Heart right ventricle (tissue), 16 donors: ENCODE data around the gene NUBP1. TPM values are rescaled to one million over a fixed set of nuclear protein-coding genes. Genes with fewer than 3 reads are reported as not detected.
"Not testable (repeated sequence)": the region's sequence is repeated elsewhere in the genome, so short reads cannot be mapped to it uniquely, and the experiment has no call there.

ENCODE experiments used
- ATAC-seq, 8 donors: fragments of 200-7000 bp; cut with Tn5 transposase; one replicate each; pipeline ENCODE4 v1.9.1; 2020; ENCODE audit warnings: mild to moderate bottlenecking in 8 of 8, moderate library complexity in 8 of 8, moderate number of reproducible peaks in 1 of 8
- DNase-seq, 2 donors: peaks; one replicate each; pipeline ENCODE4 v3.0.0-alpha.2; 2020
- H3K27ac ChIP-seq, 10 donors: fragments of 200-600 bp; sonication (generic) in 2 of 10; one replicate each; pipeline versions ENCODE4 v1.5.0 to v1.8.0; 2020 to 2022; ENCODE audit warnings: mild to moderate bottlenecking in 3 of 10
- H3K27me3 ChIP-seq, 7 donors: fragments of 200-600 bp; one replicate each; pipeline ENCODE4 v1.8.0; 2021 to 2022; ENCODE audit warnings: mild to moderate bottlenecking in 2 of 7
- H3K36me3 ChIP-seq, 9 donors: fragments of 200-600 bp; sonication (generic) in 1 of 9; one replicate each; pipeline versions ENCODE4 v1.5.0 to v1.8.0; 2020 to 2022; ENCODE audit warnings: mild to moderate bottlenecking in 2 of 9
- H3K4me1 ChIP-seq, 9 donors: fragments of 200-600 bp; sonication (generic) in 1 of 9; one replicate each; pipeline versions ENCODE4 v1.5.0 to v1.8.0; 2020 to 2022; ENCODE audit warnings: mild to moderate bottlenecking in 4 of 9
- H3K4me3 ChIP-seq, 10 donors: fragments of 200-600 bp; sonication (generic) in 2 of 10; one replicate each; pipeline versions ENCODE4 v1.5.0 to v1.8.0; 2020 to 2022; ENCODE audit warnings: mild to moderate bottlenecking in 7 of 10, moderate library complexity in 2 of 10
- H3K9me3 ChIP-seq, 11 donors: fragments of 200-600 bp in 10 of 11; sonication (generic) in 2 of 11; one replicate each; pipeline versions ENCODE4 v1.5.0 to v1.8.0; 2013 to 2022; ENCODE audit warnings: mild to moderate bottlenecking in 2 of 11, control low read depth in 1 of 11, moderate library complexity in 1 of 11
- WGBS, 2 donors: extraction: QIAGEN DNeasy Blood & Tissue Kit; methylation state at CpG; one replicate each; pipeline ENCODE4 v1.1.7; 2013; ENCODE audit warnings: inconsistent platforms in 1 of 2; 5-methylcytosine and 5-hydroxymethylcytosine counted together
- intact Hi-C, 10 donors: fragments of 100-400 bp; cut with DNase I; formaldehyde crosslinking; loops; one replicate each; pipeline versions ENCODE4 v1.11.1 to v1.14.2; 2022
- polyA plus RNA-seq, 2 donors: library from polyadenylated mRNA; stranded (reverse); fragments of 200-250 nt; gene quantifications; one replicate each; pipeline ENCODE4 v1.2.3, GENCODE V29; 2013
- total RNA-seq, 10 donors: library from RNA; stranded (reverse); fragmentation: NEBNext Ultra II Directional in 3 of 10; extraction: Animal tissue kit (Norgen Biotek cat#: 25700) in 3 of 10; gene quantifications; one replicate each; pipeline versions ENCODE4 v1.2.1 to v1.2.4, GENCODE V29; 2021 to 2023
- TF ChIP-seq, protein P1 (sequence below), 9 donors: fragments of 200-600 bp; sonication (generic) in 2 of 9; IDR thresholded peaks; one replicate each; pipeline versions ENCODE4 v1.5.0 to v1.8.0; 2021 to 2022; ENCODE audit warnings: antibody characterized with exemption in 9 of 9, mild to moderate bottlenecking in 5 of 9, moderate library complexity in 1 of 9
- donor health status: Arrhythmogenic right ventricular cardiomyopathy.
- donor health status: ischemic (EF 13 %, LVEDD 7.1; RV severe dilation, severe dysfunction).
- donor health status: healthy with polysubstance abuse.
- donor health status: DM: no; HTN: yes; CAD: no.
- donor health status: DM: no; HTN: no; CAD: no.
- donor health status: ischemic (EF 25% LVEDD 6.9; RV normal size, moderate dysfunction).
- donor health status: ischemic (EF 25% LVEDD 5.7; RV mildly dilated, moderate dysfunction).
- donor health status: healthy.
- donor health status: DM: yes; HTN: yes; CAD: no.
- donor health status: Ischemic cardiomyopathy.
- donor health status: ischemic (EF 35%, LVEDD 5.7; RV mildly dilated, moderate dysfunction).
- donor health status: nonischemic (EF 11% LVEDD 7.7; RV severe dilation, severe dysfunction).
- donor health status: DM: yes; HTN: yes; CAD: no.
- donor health status: PGD.
- donor health status: ischemic (EF 29% LVEDD 5.4; RV normal size, mild dysfunction).
- donor health status: nonischemic (EF 23%, LVEDD 6.1; RV moderate dilation, normal function).

NUBP1 gene
- total and polyA plus RNA-seq, 12 donors = 44.1 to 82.1 (median 53.4) TPM

GRCh38 chr16:10769381-10769780, 25.7 kb downstream of the NUBP1 start:
- intact Hi-C loops = loop anchor here in 2 of 10 donors (5.0 to 10.0 kb wide), 2 partner anchors 43 to 45 kb away; partner anchors contain the start of gene TVP23A (in 1 of the 2)

GRCh38 chr16:10770907-10771306, 27.3 kb downstream of the NUBP1 start:
- intact Hi-C loops = loop anchor here in 1 of 10 donors (10.0 kb wide), 1 partner anchor 114 kb away; no protein-coding TSS in a partner anchor

More at GRCh38 chr16:10769381-10769780, 25.7 kb downstream of the NUBP1 start:
- H3K9me3 ChIP-seq = no peaks in the 10 kb centered on the region
- H3K27ac ChIP-seq = peak overlapping the region in 1 of 10 donors; percentile 14
- peaks cover 0 to 43% (median 10%) of the 10 kb centered on the region in 9 donors for H3K4me1 ChIP-seq
- ATAC-seq = no peak
- TF ChIP-seq, protein P1, sequence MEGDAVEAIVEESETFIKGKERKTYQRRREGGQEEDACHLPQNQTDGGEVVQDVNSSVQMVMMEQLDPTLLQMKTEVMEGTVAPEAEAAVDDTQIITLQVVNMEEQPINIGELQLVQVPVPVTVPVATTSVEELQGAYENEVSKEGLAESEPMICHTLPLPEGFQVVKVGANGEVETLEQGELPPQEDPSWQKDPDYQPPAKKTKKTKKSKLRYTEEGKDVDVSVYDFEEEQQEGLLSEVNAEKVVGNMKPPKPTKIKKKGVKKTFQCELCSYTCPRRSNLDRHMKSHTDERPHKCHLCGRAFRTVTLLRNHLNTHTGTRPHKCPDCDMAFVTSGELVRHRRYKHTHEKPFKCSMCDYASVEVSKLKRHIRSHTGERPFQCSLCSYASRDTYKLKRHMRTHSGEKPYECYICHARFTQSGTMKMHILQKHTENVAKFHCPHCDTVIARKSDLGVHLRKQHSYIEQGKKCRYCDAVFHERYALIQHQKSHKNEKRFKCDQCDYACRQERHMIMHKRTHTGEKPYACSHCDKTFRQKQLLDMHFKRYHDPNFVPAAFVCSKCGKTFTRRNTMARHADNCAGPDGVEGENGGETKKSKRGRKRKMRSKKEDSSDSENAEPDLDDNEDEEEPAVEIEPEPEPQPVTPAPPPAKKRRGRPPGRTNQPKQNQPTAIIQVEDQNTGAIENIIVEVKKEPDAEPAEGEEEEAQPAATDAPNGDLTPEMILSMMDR (IDR thresholded peaks at IDR 0.05) = no peak
- DNase-seq = no peak
- H3K36me3 ChIP-seq = peaks cover 0 to 47% (median 7%) of the 10 kb centered on the region in 9 donors
- no peak overlapping the region for H3K4me3 ChIP-seq
- WGBS, 2 donors = 70 to 75% methylated on average over 7 of the region's 7 CpGs
- no peaks in the 10 kb centered on the region for H3K27me3 ChIP-seq

DNA sequence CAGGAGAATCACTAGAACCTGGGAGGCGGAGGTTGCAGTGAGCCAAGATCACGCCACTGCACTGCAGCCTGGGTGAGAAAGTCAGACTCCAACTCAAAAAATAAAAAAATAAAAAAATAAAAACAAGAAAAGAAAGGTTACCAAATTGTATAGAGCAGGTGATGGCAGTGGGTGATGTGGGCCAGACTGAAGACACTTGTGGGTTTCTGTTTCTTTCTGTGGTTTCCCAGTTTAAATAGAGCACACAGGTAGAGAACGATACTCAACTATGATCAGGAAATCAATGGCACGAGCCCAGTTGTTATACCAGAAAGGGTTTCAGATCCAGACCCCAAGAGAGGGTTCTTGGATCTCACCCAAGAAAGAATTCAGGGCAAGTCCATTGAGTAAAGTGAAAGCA, 32.6 kb downstream of the NUBP1 start:
- TF ChIP-seq, protein P1 (IDR thresholded peaks at IDR 0.05) = no peak
- Histone ChIP-seq H3K9me3 (no peaks in the 10 kb centered on the region), H3K4me3 (no peak overlapping the region), H3K27ac (no peak overlapping the region), H3K4me1 (peaks cover 0 to 9% (median 0%) of the 10 kb centered on the region in 9 donors), H3K36me3 (no peaks in the 10 kb centered on the region), H3K27me3 (no peaks in the 10 kb centered on the region)
- ATAC-seq (no peak), DNase-seq (no peak)
- 83 to 86% methylated on average over 4 of the region's 4 CpGs for WGBS, 2 donors
- intact Hi-C loops = loop anchor here in 1 of 10 donors (10.0 kb wide), 1 partner anchor 109 kb away; no protein-coding TSS in a partner anchor

More at GRCh38 chr16:10770907-10771306, 27.3 kb downstream of the NUBP1 start:
- ATAC-seq (peak in 1 of 8 donors; percentile 25), DNase-seq (no peak)
- peaks cover 0 to 32% (median 3%) of the 10 kb centered on the region in 9 donors for H3K4me1 ChIP-seq
- no peaks in the 10 kb centered on the region for H3K27me3 ChIP-seq
- H3K27ac ChIP-seq = peak overlapping the region in 1 of 10 donors; percentile 39
- no peak overlapping the region for H3K4me3 ChIP-seq
- TF ChIP-seq, protein P1 (IDR thresholded peaks at IDR 0.05) = no peak
- no peaks in the 10 kb centered on the region for H3K9me3 ChIP-seq
- peaks cover 0 to 36% (median 7%) of the 10 kb centered on the region in 9 donors for H3K36me3 ChIP-seq
- WGBS, 2 donors = 91 to 100% methylated on average over 1 of the region's 1 CpG

DNA sequence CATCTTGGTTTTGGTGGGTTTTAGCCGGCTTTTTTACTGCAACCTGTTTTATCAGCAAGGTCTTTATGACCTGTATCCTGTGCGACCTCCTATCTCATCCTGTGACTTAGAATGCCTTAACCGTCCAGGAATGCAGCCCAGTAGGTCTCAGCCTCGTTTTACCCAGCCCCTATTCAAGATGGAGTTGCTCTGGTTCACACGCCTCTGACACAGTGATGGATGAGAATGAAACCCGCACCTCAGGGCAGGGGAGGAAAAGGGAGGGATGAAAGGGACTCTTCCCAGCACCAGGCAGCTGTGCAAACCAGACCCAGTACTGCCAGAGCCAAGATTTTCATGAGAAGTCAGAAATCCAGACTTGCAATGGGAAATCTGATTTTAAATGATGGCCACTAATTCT, 33.3 kb downstream of the NUBP1 start:
- DNase-seq, H3K27ac ChIP-seq, H3K27me3 ChIP-seq, H3K9me3 ChIP-seq, H3K36me3 ChIP-seq, H3K4me3 ChIP-seq, H3K4me1 ChIP-seq, ATAC-seq: not testable (repeated sequence)
- 69 to 70% methylated on average over 6 of the region's 6 CpGs for WGBS, 2 donors
- intact Hi-C loops = loop anchor here in 1 of 10 donors (10.0 kb wide), 1 partner anchor 108 kb away; no protein-coding TSS in a partner anchor

DNA sequence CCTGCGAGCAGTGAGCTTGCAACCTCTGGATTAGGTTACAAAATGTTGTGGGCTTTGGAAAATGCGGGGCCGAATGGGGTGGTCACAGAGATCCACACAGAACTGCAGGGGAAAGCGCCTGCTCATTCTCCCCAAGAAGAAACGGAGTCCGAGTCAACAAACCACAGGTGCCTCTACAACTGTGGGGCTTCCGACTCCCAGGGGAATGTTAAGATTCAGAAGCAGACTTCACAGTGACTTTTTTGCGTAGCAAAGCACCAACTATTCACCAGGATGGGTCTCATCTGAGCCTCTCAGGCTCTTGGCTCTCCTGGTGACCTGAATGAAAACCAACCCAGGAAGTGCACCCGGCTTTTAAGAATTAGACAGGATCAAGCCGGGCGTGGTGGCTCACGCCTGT, 33.7 kb downstream of the NUBP1 start:
- H3K4me3 ChIP-seq = no peak overlapping the region
- ATAC-seq = no peak
- H3K27ac ChIP-seq = no peak overlapping the region
- no peak for DNase-seq
- intact Hi-C loops = loop anchor here in 1 of 10 donors (10.0 kb wide), 1 partner anchor 107 kb away; no protein-coding TSS in a partner anchor
- TF ChIP-seq, protein P1 (IDR thresholded peaks at IDR 0.05) = no peak
- H3K27me3 ChIP-seq = no peaks in the 10 kb centered on the region
- no peaks in the 10 kb centered on the region for H3K9me3 ChIP-seq
- peaks cover 0 to 6% (median 0%) of the 10 kb centered on the region in 9 donors for H3K4me1 ChIP-seq
- no peaks in the 10 kb centered on the region for H3K36me3 ChIP-seq
- WGBS, 2 donors = 94 to 96% methylated on average over 12 of the region's 12 CpGs

- intact Hi-C loops = loop anchor here in 2 of 10 donors (5.0 to 10.0 kb wide), 2 partner anchors 37 to 105 kb away; partner anchors contain the start of gene TVP23A (in 1 of the 2)
- DNase-seq, H3K4me1 ChIP-seq, H3K27ac ChIP-seq, H3K4me3 ChIP-seq, ATAC-seq, H3K36me3 ChIP-seq, H3K9me3 ChIP-seq, H3K27me3 ChIP-seq: not testable (repeated sequence)
- WGBS, 2 donors = 96 to 98% methylated on average over 6 of the region's 6 CpGs
Measured at GRCh38 chr16:10779908-10780307, 36.3 kb downstream of the NUBP1 start.
